HG03571 (cell line): ENCODE results near the gene STX4.

Source experiments
- ATAC-seq: cut with Tn5 transposase; IDR thresholded peaks from one replicate; pipeline ENCODE4 v1.9.1; 2021; ENCODE audit not compliant: unreplicated experiment

STX4 gene

GRCh38 chr16:31063843-31064611 lies 30.7 kb downstream of the STX4 start:
- ATAC-seq: no peak

GRCh38 chr16:31064882-31065461 lies 31.6 kb downstream of the STX4 start:
- ATAC-seq: no peak

- ATAC-seq: no peak
Measured at GRCh38 chr16:31067342-31067741, 34.0 kb downstream of the STX4 start.

GRCh38 chr16:31071861-31072260 lies 38.5 kb downstream of the STX4 start:
- no peak for ATAC-seq

GRCh38 chr16:31072540-31073141 lies 39.3 kb downstream of the STX4 start:
- no peak for ATAC-seq

- peak; percentile 47 for ATAC-seq
Measured at GRCh38 chr16:31073142-31073969, 40.0 kb downstream of the STX4 start.

GRCh38 chr16:31073970-31074813 lies 40.8 kb downstream of the STX4 start, which contains the start of the genes ZNF646 and ZNF668:
TSS of gene ZNF646 (plus strand) at chr16:31074422. CDS start at chr16:31076325, 1,903 bp downstream.
TSS of gene ZNF668 (minus strand) at chr16:31074240. CDS start at chr16:31064459, 9,781 bp downstream.
- peak; percentile 63 for ATAC-seq

GRCh38 chr16:31074814-31075183 lies 41.4 kb downstream of the STX4 start:
- ATAC-seq: no peak

- ATAC-seq: no peak
Measured at GRCh38 chr16:31076319-31076718, 43.0 kb downstream of the STX4 start.

GRCh38 chr16:31077024-31077423 lies 43.7 kb downstream of the STX4 start:
- no peak for ATAC-seq

- ATAC-seq: no peak
Measured at GRCh38 chr16:31077592-31078396, 44.4 kb downstream of the STX4 start.

GRCh38 chr16:31078597-31079341 lies 45.4 kb downstream of the STX4 start:
- ATAC-seq: no peak

GRCh38 chr16:31079342-31079944 lies 46.1 kb downstream of the STX4 start:
- no peak for ATAC-seq

GRCh38 chr16:31080035-31080629 lies 46.8 kb downstream of the STX4 start:
- no peak for ATAC-seq

GRCh38 chr16:31080756-31081419 lies 47.5 kb downstream of the STX4 start:
- ATAC-seq: no peak

GRCh38 chr16:31081428-31082351 lies 48.3 kb downstream of the STX4 start:
- no peak for ATAC-seq
